ENCODE data around the gene SAMD11. TPM values are rescaled to one million over a fixed set of nuclear protein-coding genes. Genes with fewer than 3 reads are reported as not detected.
A peak's percentile ranks its signal among the peaks of the same experiment; 100 is the strongest.

The SAMD11 gene
- total RNA-seq, 2 donors from 2014 or later, result 0.12 to 0.17 TPM

- Mint-ChIP-seq H3K4me3 (peak overlapping the region in 1 of 2 donors; percentile 64), H3K27me3 (ENCODE audit: low read depth) (peaks cover 16% of the 10 kb centered on the region), H3K4me1 (ENCODE audit: low read depth) (peaks cover 7% of the 10 kb centered on the region), H3K36me3 (ENCODE audit: insufficient read depth in 2 of 2) (peaks cover 0 to 2% of the 10 kb centered on the region in 2 donors), H3K27ac (no peak overlapping the region), H3K9me3 (peaks cover 0 to 6% of the 10 kb centered on the region in 2 donors)
- no peak for DNase-seq
- no peak for ATAC-seq (replicated peaks in 1 of 2)
Observed at GRCh38 chr1:964691-965525, 41.2 kb downstream of the SAMD11 start.

- Mint-ChIP-seq H3K9me3 (peaks cover 0 to 6% of the 10 kb centered on the region in 2 donors), H3K27ac (no peak overlapping the region), H3K36me3 (ENCODE audit: insufficient read depth in 2 of 2) (peaks cover 0 to 2% of the 10 kb centered on the region in 2 donors), H3K4me1 (ENCODE audit: low read depth) (peaks cover 7% of the 10 kb centered on the region), H3K27me3 (ENCODE audit: low read depth) (peaks cover 17% of the 10 kb centered on the region), H3K4me3 (peak overlapping the region; percentile 37 to 64)
- DNase-seq (no peak), ATAC-seq (replicated peaks in 1 of 2) (peak in 1 of 2 donors; percentile 2)
Observed at GRCh38 chr1:965526-966134, 41.9 kb downstream of the SAMD11 start.

- H3K36me3 Mint-ChIP-seq (ENCODE audit: insufficient read depth in 2 of 2), result peaks cover 0 to 2% of the 10 kb centered on the region in 2 donors
- H3K27ac Mint-ChIP-seq, result no peak within 1 kb of the TSS
- H3K4me1 Mint-ChIP-seq (ENCODE audit: low read depth), result peaks cover 7% of the 10 kb centered on the region
- ATAC-seq (replicated peaks in 1 of 2), result peak; percentile 58 to 61
- H3K27me3 Mint-ChIP-seq (ENCODE audit: low read depth), result peaks cover 17% of the 10 kb centered on the region
- H3K4me3 Mint-ChIP-seq, result peak within 1 kb of the TSS; percentile 87 to 88
- H3K9me3 Mint-ChIP-seq, result peaks cover 0 to 6% of the 10 kb centered on the region in 2 donors
- peak; percentile 40 to 46 for DNase-seq
Observed at GRCh38 chr1:966135-966703, 42.5 kb downstream of the SAMD11 start, which contains the start of gene PLEKHN1. Gene PLEKHN1, plus strand, starts transcription at chr1:966482. Its CDS starts 50 bp downstream, at chr1:966532.

- peaks cover 0 to 6% of the 10 kb centered on the region in 2 donors for H3K9me3 Mint-ChIP-seq
- peaks cover 7% of the 10 kb centered on the region for H3K4me1 Mint-ChIP-seq (ENCODE audit: low read depth)
- DNase-seq (peak; percentile 81 to 88), ATAC-seq (replicated peaks in 1 of 2) (peak; percentile 90 to 94)
- H3K27me3 Mint-ChIP-seq (ENCODE audit: low read depth), result peaks cover 17% of the 10 kb centered on the region
- H3K4me3 Mint-ChIP-seq, result peak overlapping the region; percentile 87 to 88
- H3K36me3 Mint-ChIP-seq (ENCODE audit: insufficient read depth in 2 of 2), result peaks cover 0 to 2% of the 10 kb centered on the region in 2 donors
- no peak overlapping the region for H3K27ac Mint-ChIP-seq
Observed at GRCh38 chr1:966704-967300, 43.1 kb downstream of the SAMD11 start.

GRCh38 chr1:967466-968343 is 44.0 kb downstream of the SAMD11 start:
- peaks cover 17% of the 10 kb centered on the region for H3K27me3 Mint-ChIP-seq (ENCODE audit: low read depth)
- H3K9me3 Mint-ChIP-seq, result peaks cover 0 to 6% of the 10 kb centered on the region in 2 donors
- ATAC-seq (replicated peaks in 1 of 2) (no peak), DNase-seq (no peak)
- peaks cover 7% of the 10 kb centered on the region for H3K4me1 Mint-ChIP-seq (ENCODE audit: low read depth)
- H3K4me3 Mint-ChIP-seq, result peak overlapping the region in 1 of 2 donors; percentile 88
- H3K27ac Mint-ChIP-seq, result no peak overlapping the region
- H3K36me3 Mint-ChIP-seq (ENCODE audit: insufficient read depth in 2 of 2), result no peaks in the 10 kb centered on the region

GRCh38 chr1:969260-969855 is 45.6 kb downstream of the SAMD11 start:
- H3K4me1 Mint-ChIP-seq (ENCODE audit: low read depth), result peaks cover 7% of the 10 kb centered on the region
- no peaks in the 10 kb centered on the region for H3K36me3 Mint-ChIP-seq (ENCODE audit: insufficient read depth in 2 of 2)
- peaks cover 17% of the 10 kb centered on the region for H3K27me3 Mint-ChIP-seq (ENCODE audit: low read depth)
- DNase-seq (no peak), ATAC-seq (replicated peaks in 1 of 2) (no peak)
- no peak overlapping the region for H3K4me3 Mint-ChIP-seq
- H3K27ac Mint-ChIP-seq, result no peak overlapping the region
- H3K9me3 Mint-ChIP-seq, result peaks cover 0 to 6% of the 10 kb centered on the region in 2 donors

- peaks cover 0 to 6% of the 10 kb centered on the region in 2 donors for H3K9me3 Mint-ChIP-seq
- H3K27me3 Mint-ChIP-seq (ENCODE audit: low read depth), result peaks cover 25% of the 10 kb centered on the region
- H3K36me3 Mint-ChIP-seq (ENCODE audit: insufficient read depth in 2 of 2), result no peaks in the 10 kb centered on the region
- DNase-seq (no peak), ATAC-seq (replicated peaks in 1 of 2) (no peak)
- H3K4me1 Mint-ChIP-seq (ENCODE audit: low read depth), result peaks cover 6% of the 10 kb centered on the region
- H3K4me3 Mint-ChIP-seq, result no peak overlapping the region
- H3K27ac Mint-ChIP-seq, result no peak overlapping the region
Observed at GRCh38 chr1:970242-970972, 46.7 kb downstream of the SAMD11 start.

GRCh38 chr1:970973-971730 is 47.4 kb downstream of the SAMD11 start:
- no peak for ATAC-seq (replicated peaks in 1 of 2)
- no peak overlapping the region for H3K4me3 Mint-ChIP-seq
- peaks cover 31% of the 10 kb centered on the region for H3K27me3 Mint-ChIP-seq (ENCODE audit: low read depth)
- H3K36me3 Mint-ChIP-seq (ENCODE audit: insufficient read depth in 2 of 2), result no peaks in the 10 kb centered on the region
- H3K9me3 Mint-ChIP-seq, result peaks cover 0 to 6% of the 10 kb centered on the region in 2 donors
- H3K4me1 Mint-ChIP-seq (ENCODE audit: low read depth), result no peaks in the 10 kb centered on the region
- H3K27ac Mint-ChIP-seq, result no peak overlapping the region
- DNase-seq, result no peak

- no peak for ATAC-seq (replicated peaks in 1 of 2)
- DNase-seq, result no peak
- H3K4me1 Mint-ChIP-seq (ENCODE audit: low read depth), result no peaks in the 10 kb centered on the region
- H3K36me3 Mint-ChIP-seq (ENCODE audit: insufficient read depth in 2 of 2), result no peaks in the 10 kb centered on the region
- H3K4me3 Mint-ChIP-seq, result no peak overlapping the region
- peaks cover 0 to 6% of the 10 kb centered on the region in 2 donors for H3K9me3 Mint-ChIP-seq
- no peak overlapping the region for H3K27ac Mint-ChIP-seq
- H3K27me3 Mint-ChIP-seq (ENCODE audit: low read depth), result peaks cover 31% of the 10 kb centered on the region
Observed at GRCh38 chr1:971751-972506, 48.2 kb downstream of the SAMD11 start.

- H3K36me3 Mint-ChIP-seq (ENCODE audit: insufficient read depth in 2 of 2), result no peaks in the 10 kb centered on the region
- no peak overlapping the region for H3K27ac Mint-ChIP-seq
- DNase-seq (no peak), ATAC-seq (replicated peaks in 1 of 2) (no peak)
- H3K9me3 Mint-ChIP-seq, result peaks cover 0 to 6% of the 10 kb centered on the region in 2 donors
- H3K4me3 Mint-ChIP-seq, result no peak overlapping the region
- no peaks in the 10 kb centered on the region for H3K4me1 Mint-ChIP-seq (ENCODE audit: low read depth)
- peaks cover 31% of the 10 kb centered on the region for H3K27me3 Mint-ChIP-seq (ENCODE audit: low read depth)
Observed at GRCh38 chr1:972726-973458, 49.2 kb downstream of the SAMD11 start.

Measured in activated T-cell treated with anti-CD3 and anti-CD28 coated beads, Interleukin-2, amount 50 U/mL, for 72 hours (primary cell).